Measurements from ENCODE around the gene ABHD17C.

- TF ChIP-seq CTCF (conservative IDR thresholded peaks at IDR 0.05; ENCODE audit: low read length) (no peak), EZH2phosphoT487 (IDR thresholded peaks at IDR 0.05; ENCODE audit: borderline replicate concordance) (no peak)
Observed at GRCh38 chr15:80709542-80709941, 14.4 kb downstream of the ABHD17C start.
